Measurements from ENCODE around the gene SEMA7A. TPM values are rescaled to one million over a fixed set of nuclear protein-coding genes. Genes with fewer than 3 reads are reported as not detected.

SEMA7A gene
- total and polyA plus RNA-seq, 11 donors: 0.53 to 7.5 (median 1.8) TPM

GRCh38 chr15:74423431-74424257 is 10.1 kb downstream of the SEMA7A start:
- WGBS, 4 donors: 74 to 90% (median 88%) methylated on average over 9 to 10 of the region's 10 CpGs
- no peak for TF ChIP-seq CTCF (IDR thresholded peaks at IDR 0.05)
- TF ChIP-seq POLR2A (IDR thresholded peaks at IDR 0.05): no peak
- no peak for ATAC-seq
- Histone ChIP-seq H3K27ac (peak overlapping the region in 1 of 12 donors; percentile 24), H3K27me3 (no peaks in the 10 kb centered on the region), H3K9me3 (no peaks in the 10 kb centered on the region), H3K4me1 (peaks cover 0 to 31% (median 11%) of the 10 kb centered on the region in 12 donors), H3K4me3 (no peak overlapping the region), H3K36me3 (no peaks in the 10 kb centered on the region)
- intact Hi-C loops (cut with DNase I): loop anchor here in 1 of 10 donors (5.0 kb wide), 1 partner anchor 36 kb away; no protein-coding TSS in a partner anchor
- DNase-seq: no peak

- DNase-seq (no peak), ATAC-seq (no peak)
- Histone ChIP-seq H3K4me3 (no peak overlapping the region), H3K27me3 (no peaks in the 10 kb centered on the region), H3K27ac (peak overlapping the region in 2 of 12 donors; percentile 24 to 27), H3K36me3 (no peaks in the 10 kb centered on the region), H3K4me1 (peaks cover 0 to 35% (median 12%) of the 10 kb centered on the region in 12 donors), H3K9me3 (no peaks in the 10 kb centered on the region)
- intact Hi-C loops (cut with DNase I): loop anchor here in 1 of 10 donors (5.0 kb wide), 1 partner anchor 36 kb away; no protein-coding TSS in a partner anchor
- 64 to 84% (median 80%) methylated on average over 11 to 14 of the region's 14 CpGs for WGBS, 4 donors
- no peak for TF ChIP-seq CTCF (IDR thresholded peaks at IDR 0.05)
- TF ChIP-seq POLR2A (IDR thresholded peaks at IDR 0.05): no peak
Measured at GRCh38 chr15:74422652-74423430, 10.9 kb downstream of the SEMA7A start.

- ATAC-seq (no peak), DNase-seq (no peak)
- peaks cover 0 to 41% (median 14%) of the 10 kb centered on the region in 12 donors for H3K4me1 ChIP-seq
- no peaks in the 10 kb centered on the region for H3K9me3 ChIP-seq
- no peak for TF ChIP-seq CTCF (IDR thresholded peaks at IDR 0.05)
- no peak for TF ChIP-seq POLR2A (IDR thresholded peaks at IDR 0.05)
- intact Hi-C loops (cut with DNase I): loop anchor here in 1 of 10 donors (5.0 kb wide), 1 partner anchor 35 kb away; no protein-coding TSS in a partner anchor
- 80 to 95% (median 85%) methylated on average over 4 to 9 of the region's 9 CpGs for WGBS, 4 donors
- peak overlapping the region in 2 of 12 donors; percentile 17 to 27 for H3K27ac ChIP-seq
- no peaks in the 10 kb centered on the region for H3K36me3 ChIP-seq
- no peaks in the 10 kb centered on the region for H3K27me3 ChIP-seq
- H3K4me3 ChIP-seq: no peak overlapping the region
Measured at GRCh38 chr15:74422265-74422651, 11.5 kb downstream of the SEMA7A start.
